Measurements from ENCODE around the gene IPCEF1.

Gene IPCEF1

GRCh38 chr6:154356690-154357089 is at the start of gene IPCEF1:
Gene IPCEF1 (minus strand): TSS chr6:154356803. CDS start chr6:154265947, 90,856 bp downstream.
- no peak for DNase-seq (ENCODE audit: low read depth in 2 of 2)

GRCh38 chr6:154406301-154406700 is 49.7 kb upstream of the IPCEF1 start:
- no peak for DNase-seq (ENCODE audit: low read depth in 2 of 2)

- no peak for DNase-seq (ENCODE audit: low read depth in 2 of 2)
These were observed 48.3 kb upstream of the IPCEF1 start for GRCh38 chr6:154404791-154405400.

- no peak for DNase-seq (ENCODE audit: low read depth in 2 of 2)
These were observed 47.2 kb upstream of the IPCEF1 start for GRCh38 chr6:154403788-154404187.

- no peak for DNase-seq (ENCODE audit: low read depth in 2 of 2)
These were observed 45.6 kb upstream of the IPCEF1 start for GRCh38 chr6:154402081-154402780.

GRCh38 chr6:154399097-154399496 is 42.5 kb upstream of the IPCEF1 start:
- no peak for DNase-seq (ENCODE audit: low read depth in 2 of 2)

GRCh38 chr6:154397491-154398195 is 41.0 kb upstream of the IPCEF1 start:
- DNase-seq (ENCODE audit: low read depth in 2 of 2) = no peak

GRCh38 chr6:154395878-154396277 is 39.3 kb upstream of the IPCEF1 start:
- no peak for DNase-seq (ENCODE audit: low read depth in 2 of 2)

- no peak for DNase-seq (ENCODE audit: low read depth in 2 of 2)
These were observed 38.7 kb upstream of the IPCEF1 start for GRCh38 chr6:154395316-154395715.

GRCh38 chr6:154394571-154394970 is 38.0 kb upstream of the IPCEF1 start:
- no peak for DNase-seq (ENCODE audit: low read depth in 2 of 2)

- DNase-seq (ENCODE audit: low read depth in 2 of 2) = no peak
These were observed 33.4 kb upstream of the IPCEF1 start for GRCh38 chr6:154390034-154390433.

GRCh38 chr6:154388803-154389202 is 32.2 kb upstream of the IPCEF1 start:
- no peak for DNase-seq (ENCODE audit: low read depth in 2 of 2)

GRCh38 chr6:154386848-154387717 is 30.5 kb upstream of the IPCEF1 start:
- no peak for DNase-seq (ENCODE audit: low read depth in 2 of 2)

- no peak for DNase-seq (ENCODE audit: low read depth in 2 of 2)
These were observed 27.6 kb upstream of the IPCEF1 start for GRCh38 chr6:154384191-154384590.

- no peak for DNase-seq (ENCODE audit: low read depth in 2 of 2)
These were observed 26.7 kb upstream of the IPCEF1 start for GRCh38 chr6:154383273-154383672.

- DNase-seq (ENCODE audit: low read depth in 2 of 2) = no peak
These were observed 26.1 kb upstream of the IPCEF1 start for GRCh38 chr6:154382740-154383139.

GRCh38 chr6:154381548-154381947 is 24.9 kb upstream of the IPCEF1 start:
- DNase-seq (ENCODE audit: low read depth in 2 of 2) = no peak

- DNase-seq (ENCODE audit: low read depth in 2 of 2) = no peak
These were observed 24.1 kb upstream of the IPCEF1 start for GRCh38 chr6:154380741-154381140.

GRCh38 chr6:154379585-154379984 is 23.0 kb upstream of the IPCEF1 start:
- DNase-seq (ENCODE audit: low read depth in 2 of 2) = no peak

GRCh38 chr6:154378518-154378917 is 21.9 kb upstream of the IPCEF1 start:
- DNase-seq (ENCODE audit: low read depth in 2 of 2) = no peak

- DNase-seq (ENCODE audit: low read depth in 2 of 2) = no peak
These were observed 21.1 kb upstream of the IPCEF1 start for GRCh38 chr6:154377726-154378125.

GRCh38 chr6:154373971-154374370 is 17.4 kb upstream of the IPCEF1 start:
- DNase-seq (ENCODE audit: low read depth in 2 of 2) = no peak
